Measurements from ENCODE around the gene OBP2B.
"Not testable (repeated sequence)": the region's sequence is repeated elsewhere in the genome, so short reads cannot be mapped to it uniquely, and the experiment has no call there.

OBP2B gene

DNA sequence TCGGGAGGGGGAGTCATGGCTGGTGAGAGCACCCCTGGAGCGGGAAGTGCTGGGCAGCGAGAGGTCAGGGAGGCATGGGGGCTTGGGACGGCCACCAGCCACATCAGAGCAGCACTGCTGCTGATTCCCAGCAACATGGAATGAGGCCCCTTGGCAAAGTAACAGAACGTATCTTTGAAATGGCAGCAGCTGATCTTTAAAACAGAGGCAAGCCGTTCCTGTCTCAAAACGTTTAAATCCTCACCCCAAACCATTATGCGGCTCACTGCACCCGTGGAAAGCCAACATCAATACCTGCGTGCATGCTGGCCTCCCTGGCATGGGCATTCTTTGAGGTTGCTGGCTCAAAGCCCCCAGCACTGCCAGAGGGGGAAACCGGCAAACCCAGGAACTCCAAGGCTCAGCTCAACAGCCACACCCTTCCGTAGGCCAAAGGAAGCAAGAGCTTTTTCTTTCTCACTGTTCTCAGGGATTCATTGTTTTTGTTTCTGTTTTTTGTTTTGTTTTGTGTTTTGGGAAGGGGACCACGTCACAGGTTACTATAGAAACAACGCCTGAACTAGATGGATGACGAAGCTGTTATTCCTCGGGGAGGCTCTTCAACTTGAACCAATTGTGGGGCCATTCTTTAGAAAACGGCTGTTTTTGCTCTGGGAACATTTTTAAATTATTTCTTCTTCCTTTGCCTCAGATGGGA, 28.1 kb upstream of the OBP2B start:
- H3K9ac ChIP-seq (ENCODE audit: low read length), result no peak overlapping the region
- no peaks in the 10 kb centered on the region for H3K36me3 ChIP-seq (ENCODE audit: control insufficient read depth, low read depth, low read length)
- no peaks in the 10 kb centered on the region for H3K4me1 ChIP-seq (ENCODE audit: control insufficient read depth, low read depth, low read length)
- H3K9me3 ChIP-seq (ENCODE audit: control insufficient read depth, low read depth, low read length), result no peaks in the 10 kb centered on the region
- H3K27ac ChIP-seq (ENCODE audit: low read length), result no peak overlapping the region
- no peak overlapping the region for H3K4me3 ChIP-seq (ENCODE audit: low read length)
- peaks cover 17% of the 10 kb centered on the region for H3K27me3 ChIP-seq (ENCODE audit: control insufficient read depth, insufficient read depth, low read length)

DNA sequence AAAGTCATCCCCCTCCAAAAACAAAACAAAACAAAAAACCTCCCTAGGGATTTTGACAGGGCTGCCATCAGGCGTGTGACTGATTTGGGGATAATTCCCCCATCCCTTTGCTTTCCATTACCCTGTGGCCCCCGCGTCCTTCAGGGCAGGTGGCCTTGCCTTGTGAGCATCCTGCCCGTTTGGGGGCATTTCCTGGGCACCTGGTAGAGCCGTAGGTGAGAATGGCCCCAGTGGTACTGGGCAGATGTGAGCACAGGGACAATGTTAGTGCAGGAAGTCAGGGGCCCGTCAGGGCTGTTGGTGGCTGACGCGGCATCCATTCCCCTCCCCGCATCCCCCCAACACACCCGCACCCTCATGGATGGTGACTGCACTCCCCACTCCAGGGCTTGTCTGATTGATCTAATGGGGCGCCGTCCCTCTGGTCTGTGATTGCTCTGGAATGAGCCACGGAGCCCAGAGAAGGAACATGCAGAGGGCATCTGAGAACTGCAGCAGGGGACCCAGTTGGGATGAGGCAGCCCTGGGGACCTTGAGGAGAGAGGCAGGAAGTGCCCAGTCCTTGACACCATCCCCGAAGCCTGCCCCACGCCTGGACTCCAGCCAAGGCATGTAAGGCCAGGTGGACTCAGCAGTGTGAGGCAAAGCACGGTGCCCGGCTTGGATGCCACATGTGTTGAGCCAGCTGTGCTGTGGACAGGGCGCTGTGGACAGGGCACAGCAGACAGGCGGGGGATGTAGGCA, 27.4 kb upstream of the OBP2B start:
- H3K4me3 ChIP-seq (ENCODE audit: low read length); H3K4me1 ChIP-seq (ENCODE audit: control insufficient read depth, low read depth, low read length); H3K36me3 ChIP-seq (ENCODE audit: control insufficient read depth, low read depth, low read length); H3K9me3 ChIP-seq (ENCODE audit: control insufficient read depth, low read depth, low read length); H3K9ac ChIP-seq (ENCODE audit: low read length); H3K27ac ChIP-seq (ENCODE audit: low read length): not testable (repeated sequence)
- H3K27me3 ChIP-seq (ENCODE audit: control insufficient read depth, insufficient read depth, low read length), result peaks cover 17% of the 10 kb centered on the region

DNA sequence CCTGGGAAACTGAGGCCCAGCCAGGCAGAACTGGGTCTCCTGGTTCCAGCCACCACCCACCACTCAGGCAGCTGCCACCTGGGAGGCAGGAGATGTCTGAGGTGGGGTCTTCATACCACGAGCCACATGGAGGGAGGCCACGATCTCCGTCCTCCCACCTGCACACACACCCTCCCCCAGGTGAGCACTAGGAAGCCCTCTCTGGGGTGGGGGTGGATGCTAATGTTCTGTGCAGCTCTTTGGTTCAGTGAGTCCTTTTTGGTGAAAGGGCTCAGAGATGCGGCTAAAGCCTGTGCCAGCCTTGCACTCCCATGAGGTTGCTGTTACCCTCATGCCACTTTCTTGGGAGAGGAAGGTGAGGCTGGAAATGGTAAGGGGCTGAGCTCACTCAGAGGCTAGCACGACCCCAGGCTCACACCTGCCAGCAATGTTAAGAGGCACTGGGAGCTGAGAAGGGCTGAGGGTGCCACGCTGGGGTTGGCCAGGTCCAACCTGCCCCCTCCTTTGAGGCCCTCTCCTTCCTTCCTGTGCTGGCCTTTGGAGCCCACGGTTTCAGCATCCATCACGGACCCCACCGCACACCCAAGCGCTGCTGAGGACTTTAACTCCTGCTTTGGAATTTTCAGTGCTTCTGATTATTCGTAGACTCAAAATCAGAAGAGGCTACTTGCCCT, 26.6 kb upstream of the OBP2B start:
- Histone ChIP-seq H3K27me3 (ENCODE audit: control insufficient read depth, insufficient read depth, low read length) (peaks cover 17% of the 10 kb centered on the region), H3K9me3 (ENCODE audit: control insufficient read depth, low read depth, low read length) (no peaks in the 10 kb centered on the region), H3K4me3 (ENCODE audit: low read length) (no peak overlapping the region)

DNA sequence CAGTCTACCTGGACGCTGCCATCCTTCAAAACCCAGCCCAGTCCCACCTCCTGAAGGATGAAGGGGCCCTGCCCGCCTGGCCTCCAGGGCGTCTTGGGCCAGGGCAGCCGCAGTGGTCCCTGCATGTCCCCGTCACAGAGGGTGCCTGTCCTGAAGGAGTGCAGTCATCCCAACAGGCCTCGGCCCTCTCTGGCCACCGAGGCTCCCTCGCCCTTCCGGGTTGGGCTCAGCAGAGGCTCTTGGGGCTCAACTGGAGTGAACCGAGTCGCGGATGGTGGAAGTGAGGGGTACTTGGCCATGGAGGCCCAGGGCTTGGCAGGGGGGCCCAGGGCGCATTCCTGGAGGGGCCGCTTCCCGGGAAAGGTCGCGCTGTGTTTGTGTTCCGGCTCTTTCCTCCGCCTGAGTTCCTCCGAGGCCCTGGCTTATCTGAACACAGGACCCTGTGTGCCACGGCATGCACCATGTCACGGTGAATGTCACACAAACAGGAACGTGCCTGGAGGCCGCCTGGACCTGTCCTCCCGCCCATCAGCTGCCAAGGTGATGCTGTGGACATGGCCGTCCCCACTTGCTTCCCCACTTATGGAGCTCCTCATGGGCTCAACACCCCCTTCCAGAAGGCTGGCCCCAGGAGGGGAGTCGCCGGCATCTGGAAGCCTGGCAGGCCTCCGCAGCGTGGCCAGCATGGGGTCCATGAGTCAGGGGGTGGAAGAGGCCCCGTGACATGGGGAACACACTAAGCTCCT, 25.7 kb upstream of the OBP2B start:
- Histone ChIP-seq H3K4me3 (ENCODE audit: low read length) (no peak overlapping the region), H3K27ac (ENCODE audit: low read length) (no peak overlapping the region), H3K9ac (ENCODE audit: low read length) (no peak overlapping the region), H3K4me1 (ENCODE audit: control insufficient read depth, low read depth, low read length) (no peaks in the 10 kb centered on the region), H3K9me3 (ENCODE audit: control insufficient read depth, low read depth, low read length) (no peaks in the 10 kb centered on the region), H3K36me3 (ENCODE audit: control insufficient read depth, low read depth, low read length) (no peaks in the 10 kb centered on the region), H3K27me3 (ENCODE audit: control insufficient read depth, insufficient read depth, low read length) (peaks cover 17% of the 10 kb centered on the region)

More for the DNA sequence above, 26.6 kb upstream of the OBP2B start:
- no peaks in the 10 kb centered on the region for H3K36me3 ChIP-seq (ENCODE audit: control insufficient read depth, low read depth, low read length)
- H3K9ac ChIP-seq (ENCODE audit: low read length), result no peak overlapping the region
- no peak overlapping the region for H3K27ac ChIP-seq (ENCODE audit: low read length)
- no peaks in the 10 kb centered on the region for H3K4me1 ChIP-seq (ENCODE audit: control insufficient read depth, low read depth, low read length)

DNA sequence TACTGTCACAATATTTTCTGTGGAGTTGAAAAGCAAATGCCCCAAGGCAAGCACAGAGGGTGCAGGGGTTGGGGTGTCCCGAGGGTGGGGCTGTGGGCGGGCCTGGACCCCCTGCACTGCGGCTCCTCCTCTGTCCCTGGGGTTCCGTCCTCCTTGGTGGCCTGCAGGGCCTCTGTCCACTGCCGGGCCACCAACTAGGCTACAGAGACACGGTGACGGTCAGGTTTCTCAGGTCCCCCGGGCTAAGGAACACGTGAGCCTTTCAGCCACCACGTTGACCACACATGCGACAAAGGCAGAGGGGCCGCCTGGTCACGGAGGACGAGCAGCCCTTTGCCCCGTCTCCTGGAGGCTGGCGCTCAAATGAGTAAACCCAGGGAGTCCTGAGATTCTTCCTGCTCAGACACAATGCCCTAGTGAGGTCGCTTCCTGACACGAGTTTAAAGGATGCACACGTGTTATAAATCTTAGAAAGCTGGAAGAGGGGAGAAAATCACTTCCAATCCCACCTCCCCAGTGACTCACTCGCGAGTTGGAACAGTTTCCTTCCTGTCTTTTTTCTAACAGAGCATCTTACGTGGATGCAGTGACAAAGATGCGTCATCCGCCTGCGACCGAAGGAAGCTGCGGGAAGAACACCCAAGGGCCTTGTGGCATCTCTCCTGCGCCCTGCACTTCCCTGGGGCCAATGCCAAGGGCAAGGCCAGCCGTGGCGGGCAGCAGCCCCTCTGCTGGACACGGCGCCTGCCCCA, 24.8 kb upstream of the OBP2B start:
- H3K27ac ChIP-seq (ENCODE audit: low read length), result no peak overlapping the region
- H3K4me3 ChIP-seq (ENCODE audit: low read length), result no peak overlapping the region
- H3K27me3 ChIP-seq (ENCODE audit: control insufficient read depth, insufficient read depth, low read length), result peaks cover 17% of the 10 kb centered on the region
- no peaks in the 10 kb centered on the region for H3K9me3 ChIP-seq (ENCODE audit: control insufficient read depth, low read depth, low read length)
- H3K4me1 ChIP-seq (ENCODE audit: control insufficient read depth, low read depth, low read length), result no peaks in the 10 kb centered on the region
- no peak overlapping the region for H3K9ac ChIP-seq (ENCODE audit: low read length)
- no peaks in the 10 kb centered on the region for H3K36me3 ChIP-seq (ENCODE audit: control insufficient read depth, low read depth, low read length)

DNA sequence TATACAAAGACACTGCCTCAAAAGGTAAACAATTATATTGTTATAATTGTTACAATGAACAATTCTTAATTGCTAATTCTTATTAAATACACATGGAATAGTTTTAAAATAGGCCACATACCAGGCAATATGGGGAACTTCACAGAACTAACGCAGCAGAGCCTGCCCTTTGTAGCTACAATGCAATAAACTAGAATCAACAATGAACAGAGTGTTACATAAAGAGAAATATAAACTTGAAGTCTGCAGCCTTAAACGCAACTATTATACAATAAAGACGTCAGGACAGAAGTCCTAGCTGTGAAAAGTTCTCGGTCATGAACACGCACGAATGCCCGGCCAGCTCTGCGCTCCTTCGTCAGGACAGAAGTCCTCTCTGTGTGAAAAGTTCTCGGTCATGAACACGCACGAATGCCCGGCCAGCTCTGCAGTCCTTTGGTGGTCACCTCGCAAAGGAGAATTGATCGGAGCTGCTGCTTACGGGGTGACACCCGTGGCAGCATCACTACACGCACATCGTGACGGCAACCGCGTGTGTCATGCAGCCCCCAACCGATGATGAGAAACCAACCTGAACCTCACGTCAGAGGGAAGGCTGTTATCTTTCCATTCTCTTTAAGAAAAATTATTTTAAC, 23.0 kb upstream of the OBP2B start:
- not testable (repeated sequence) for H3K4me3 ChIP-seq (ENCODE audit: low read length); H3K4me1 ChIP-seq (ENCODE audit: control insufficient read depth, low read depth, low read length); H3K27me3 ChIP-seq (ENCODE audit: control insufficient read depth, insufficient read depth, low read length); H3K9ac ChIP-seq (ENCODE audit: low read length); H3K9me3 ChIP-seq (ENCODE audit: control insufficient read depth, low read depth, low read length); H3K27ac ChIP-seq (ENCODE audit: low read length); H3K36me3 ChIP-seq (ENCODE audit: control insufficient read depth, low read depth, low read length)

DNA sequence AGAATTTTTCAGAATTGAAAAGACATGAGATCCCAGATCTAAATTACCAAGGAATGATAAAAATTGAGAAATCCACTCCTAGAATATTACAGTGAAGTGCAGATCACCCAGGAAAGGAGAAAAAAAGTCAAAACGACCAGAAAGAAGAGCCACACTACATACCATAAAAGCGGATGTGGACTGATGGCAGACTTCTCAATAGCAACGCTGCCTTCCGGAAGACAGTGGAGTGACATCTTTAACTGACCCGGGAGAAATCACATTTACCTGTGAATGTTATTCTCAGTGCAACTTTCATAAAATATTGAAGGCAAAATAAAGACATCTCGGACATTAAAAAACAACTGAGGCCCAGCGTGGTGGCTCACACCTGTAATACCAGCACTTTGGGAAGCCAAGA, 21.5 kb upstream of the OBP2B start:
- H3K9me3 ChIP-seq (ENCODE audit: control insufficient read depth, low read depth, low read length); H3K27ac ChIP-seq (ENCODE audit: low read length); H3K36me3 ChIP-seq (ENCODE audit: control insufficient read depth, low read depth, low read length); H3K27me3 ChIP-seq (ENCODE audit: control insufficient read depth, insufficient read depth, low read length); H3K4me1 ChIP-seq (ENCODE audit: control insufficient read depth, low read depth, low read length); H3K9ac ChIP-seq (ENCODE audit: low read length); H3K4me3 ChIP-seq (ENCODE audit: low read length): not testable (repeated sequence)

DNA sequence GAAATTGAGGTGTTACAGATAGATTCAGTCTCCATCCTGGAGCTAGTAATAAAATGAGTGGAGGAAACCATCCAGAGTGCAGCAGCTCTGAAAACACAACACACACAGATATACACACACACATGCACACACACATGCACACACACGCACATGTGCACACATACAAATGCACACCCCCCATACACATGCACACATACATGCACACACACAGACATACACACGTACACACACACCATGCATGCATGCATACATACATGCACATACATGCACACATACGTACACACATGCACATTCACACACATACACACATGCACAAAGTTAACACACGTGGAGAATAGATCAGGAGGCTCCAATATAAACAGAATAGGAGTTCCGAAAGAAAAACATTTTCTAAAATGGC, 21.0 kb upstream of the OBP2B start:
- Histone ChIP-seq H3K9ac (ENCODE audit: low read length) (no peak overlapping the region), H3K27me3 (ENCODE audit: control insufficient read depth, insufficient read depth, low read length) (no peaks in the 10 kb centered on the region), H3K4me3 (ENCODE audit: low read length) (no peak overlapping the region), H3K27ac (ENCODE audit: low read length) (no peak overlapping the region), H3K9me3 (ENCODE audit: control insufficient read depth, low read depth, low read length) (no peaks in the 10 kb centered on the region), H3K36me3 (ENCODE audit: control insufficient read depth, low read depth, low read length) (no peaks in the 10 kb centered on the region), H3K4me1 (ENCODE audit: control insufficient read depth, low read depth, low read length) (no peaks in the 10 kb centered on the region)

DNA sequence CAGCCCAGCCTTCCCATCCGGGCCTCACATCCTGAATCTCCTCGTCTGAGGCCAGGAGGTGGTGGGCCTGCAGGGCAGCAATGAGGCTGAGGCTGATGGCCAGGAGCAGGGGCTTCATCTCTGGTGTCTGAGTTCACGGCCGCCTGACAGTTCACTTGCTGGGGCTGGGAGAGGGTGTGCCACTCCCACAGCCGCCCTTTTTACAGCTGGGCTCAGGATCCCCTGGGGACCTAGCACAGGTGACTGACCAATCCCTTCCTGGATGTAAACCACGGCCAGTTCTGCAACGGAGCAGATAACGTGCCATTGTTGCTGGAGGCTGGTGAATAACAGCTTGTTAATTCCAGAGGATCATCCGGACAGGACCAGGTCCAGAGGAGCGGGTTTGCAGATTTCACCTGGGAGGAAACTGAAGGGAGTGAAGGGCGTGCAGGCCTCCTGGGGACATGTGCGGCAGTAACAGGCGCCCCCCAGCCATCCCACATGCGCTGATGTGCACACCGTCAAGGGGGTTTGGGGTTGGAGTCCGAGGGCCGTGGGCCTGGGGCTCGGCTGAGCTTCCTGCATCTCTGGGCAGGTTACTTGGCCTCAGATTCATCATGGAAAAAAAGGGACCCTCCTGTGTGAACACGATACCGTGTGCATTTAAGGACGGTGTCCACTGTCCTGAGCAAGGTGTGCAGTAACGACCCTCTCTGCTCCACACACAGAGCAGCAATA, 19.6 kb upstream of the OBP2B start:
- H3K4me1 ChIP-seq (ENCODE audit: control insufficient read depth, low read depth, low read length); H3K9ac ChIP-seq (ENCODE audit: low read length); H3K27me3 ChIP-seq (ENCODE audit: control insufficient read depth, insufficient read depth, low read length); H3K9me3 ChIP-seq (ENCODE audit: control insufficient read depth, low read depth, low read length); H3K36me3 ChIP-seq (ENCODE audit: control insufficient read depth, low read depth, low read length); H3K4me3 ChIP-seq (ENCODE audit: low read length); H3K27ac ChIP-seq (ENCODE audit: low read length): not testable (repeated sequence)

DNA sequence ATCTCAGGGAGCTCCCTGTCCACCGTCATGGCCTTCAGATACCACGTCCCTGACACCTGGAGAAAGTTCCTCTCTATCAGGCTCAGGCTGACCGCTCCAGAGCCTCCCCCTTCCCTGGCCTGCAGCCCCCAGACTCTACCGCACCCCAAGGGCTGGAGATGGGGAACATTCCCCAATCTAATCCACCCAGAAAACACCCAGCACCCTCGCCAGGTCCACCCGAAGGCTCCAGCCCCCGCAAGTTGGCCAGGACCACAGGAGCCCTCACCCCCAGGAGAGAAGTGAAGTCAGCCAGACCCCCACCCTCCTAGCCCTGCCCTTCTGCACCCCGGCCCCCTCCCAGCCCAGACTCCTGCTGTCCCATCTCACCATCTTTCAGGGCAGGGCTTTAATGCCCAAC, 18.9 kb upstream of the OBP2B start:
- H3K9me3 ChIP-seq (ENCODE audit: control insufficient read depth, low read depth, low read length); H3K27me3 ChIP-seq (ENCODE audit: control insufficient read depth, insufficient read depth, low read length); H3K4me1 ChIP-seq (ENCODE audit: control insufficient read depth, low read depth, low read length); H3K9ac ChIP-seq (ENCODE audit: low read length); H3K4me3 ChIP-seq (ENCODE audit: low read length); H3K27ac ChIP-seq (ENCODE audit: low read length); H3K36me3 ChIP-seq (ENCODE audit: control insufficient read depth, low read depth, low read length): not testable (repeated sequence)

Measured in iPS-18a (cell line).